Mesothelial cell of epicardium (in vitro differentiated cells): ENCODE measurements around the gene DOCK10. TPM values are rescaled to one million over a fixed set of nuclear protein-coding genes. Genes with fewer than 3 reads are reported as not detected.

Experiments
- DNase-seq, 2 experiments: peaks; one replicate each; pipeline ENCODE4 v3.0.0; 2021; ENCODE audit warnings: low spot score in 2 of 2; ENCODE audit not compliant: unreplicated experiment in 2 of 2
- H3K27ac Mint-ChIP-seq: 2 replicates; pipeline ENCODE4 v1.8.0; 2021; ENCODE audit warnings: mixed read lengths
- H3K27me3 Mint-ChIP-seq: 2 replicates; pipeline ENCODE4 v1.8.0; 2021; ENCODE audit warnings: low read depth, mixed read lengths
- H3K36me3 Mint-ChIP-seq: 2 replicates; pipeline ENCODE4 v1.8.0; 2021; ENCODE audit warnings: mixed read lengths
- H3K4me1 Mint-ChIP-seq: 2 replicates; pipeline ENCODE4 v1.8.0; 2021; ENCODE audit warnings: mixed read lengths
- H3K4me3 Mint-ChIP-seq: 2 replicates; pipeline ENCODE4 v1.8.0; 2021; ENCODE audit warnings: mild to moderate bottlenecking, moderate library complexity, mixed read lengths
- H3K9me3 Mint-ChIP-seq: 2 replicates; pipeline ENCODE4 v1.8.0; 2021; ENCODE audit warnings: mixed read lengths
- total RNA-seq: library from RNA; stranded (reverse); gene quantifications from 3 replicates; pipeline ENCODE4 v1.2.1, GENCODE V29; 2021
- TF ChIP-seq, protein P1 (sequence below): fragments of 200-600 bp; sonication (generic); IDR thresholded peaks from one replicate; pipeline ENCODE4 v1.5.0; 2021; ENCODE audit warnings: antibody characterized with exemption; ENCODE audit not compliant: unreplicated experiment

DOCK10 gene
- total RNA-seq, 1 donor from 2014 or later, result 2.4 TPM

DNA sequence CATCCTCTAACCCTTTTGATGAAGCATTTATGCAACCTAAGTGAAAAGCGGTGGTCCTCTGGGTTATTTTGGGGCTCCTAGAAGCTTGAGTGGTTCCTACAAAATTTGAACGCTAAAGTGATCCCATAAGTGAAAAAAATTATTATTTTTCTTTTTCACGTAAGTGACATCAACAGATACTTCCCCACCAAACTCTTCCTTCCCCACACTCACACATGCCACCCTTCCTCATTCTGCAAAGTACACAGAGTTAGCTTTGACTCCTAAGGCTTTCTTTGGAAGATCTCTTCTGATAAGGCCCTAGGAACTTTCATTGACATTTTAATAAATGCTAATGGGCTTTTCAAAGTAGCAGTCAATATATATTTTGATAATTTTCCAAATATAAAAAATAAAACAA, 109.7 kb downstream of the DOCK10 start:
- DNase-seq, result no peak

DNA sequence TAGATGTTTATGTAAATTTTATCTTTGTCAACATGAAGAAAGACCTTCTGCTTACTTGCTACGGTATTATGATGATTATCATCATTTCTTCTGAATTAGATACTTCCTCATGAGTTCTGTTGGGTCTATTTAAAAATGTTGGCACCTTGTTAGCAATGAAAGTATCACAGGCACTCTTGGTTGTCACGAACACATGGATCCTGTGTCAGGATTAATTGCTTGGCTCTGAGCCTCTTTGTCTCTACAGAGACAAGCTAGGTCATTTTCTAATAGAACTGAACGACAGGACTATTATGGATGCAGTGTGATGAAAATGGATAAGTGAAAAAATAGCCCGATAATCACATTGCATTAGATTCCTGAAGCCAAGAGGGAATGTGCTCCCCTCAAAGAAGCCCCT, 110.3 kb downstream of the DOCK10 start:
- H3K4me3 Mint-ChIP-seq, result no peak overlapping the region
- H3K4me1 Mint-ChIP-seq, result peaks cover 4% of the 10 kb centered on the region
- TF ChIP-seq, protein P1, sequence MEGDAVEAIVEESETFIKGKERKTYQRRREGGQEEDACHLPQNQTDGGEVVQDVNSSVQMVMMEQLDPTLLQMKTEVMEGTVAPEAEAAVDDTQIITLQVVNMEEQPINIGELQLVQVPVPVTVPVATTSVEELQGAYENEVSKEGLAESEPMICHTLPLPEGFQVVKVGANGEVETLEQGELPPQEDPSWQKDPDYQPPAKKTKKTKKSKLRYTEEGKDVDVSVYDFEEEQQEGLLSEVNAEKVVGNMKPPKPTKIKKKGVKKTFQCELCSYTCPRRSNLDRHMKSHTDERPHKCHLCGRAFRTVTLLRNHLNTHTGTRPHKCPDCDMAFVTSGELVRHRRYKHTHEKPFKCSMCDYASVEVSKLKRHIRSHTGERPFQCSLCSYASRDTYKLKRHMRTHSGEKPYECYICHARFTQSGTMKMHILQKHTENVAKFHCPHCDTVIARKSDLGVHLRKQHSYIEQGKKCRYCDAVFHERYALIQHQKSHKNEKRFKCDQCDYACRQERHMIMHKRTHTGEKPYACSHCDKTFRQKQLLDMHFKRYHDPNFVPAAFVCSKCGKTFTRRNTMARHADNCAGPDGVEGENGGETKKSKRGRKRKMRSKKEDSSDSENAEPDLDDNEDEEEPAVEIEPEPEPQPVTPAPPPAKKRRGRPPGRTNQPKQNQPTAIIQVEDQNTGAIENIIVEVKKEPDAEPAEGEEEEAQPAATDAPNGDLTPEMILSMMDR, result no peak
- H3K36me3 Mint-ChIP-seq, result no peaks in the 10 kb centered on the region
- no peaks in the 10 kb centered on the region for H3K9me3 Mint-ChIP-seq
- no peak for DNase-seq
- H3K27ac Mint-ChIP-seq, result no peak overlapping the region
- H3K27me3 Mint-ChIP-seq, result no peaks in the 10 kb centered on the region

More for the DNA sequence above, 109.7 kb downstream of the DOCK10 start:
- Mint-ChIP-seq H3K27me3 (no peaks in the 10 kb centered on the region), H3K27ac (no peak overlapping the region), H3K9me3 (no peaks in the 10 kb centered on the region), H3K36me3 (no peaks in the 10 kb centered on the region), H3K4me1 (peaks cover 4% of the 10 kb centered on the region), H3K4me3 (no peak overlapping the region)
- TF ChIP-seq, protein P1, result no peak

- no peak overlapping the region for H3K4me3 Mint-ChIP-seq
- no peak for DNase-seq
- H3K27ac Mint-ChIP-seq, result no peak overlapping the region
- no peaks in the 10 kb centered on the region for H3K36me3 Mint-ChIP-seq
- peaks cover 4% of the 10 kb centered on the region for H3K4me1 Mint-ChIP-seq
- H3K9me3 Mint-ChIP-seq, result no peaks in the 10 kb centered on the region
- TF ChIP-seq, protein P1, result no peak
- H3K27me3 Mint-ChIP-seq, result no peaks in the 10 kb centered on the region
Observed at GRCh38 chr2:224930990-224931389, 111.3 kb downstream of the DOCK10 start.

DNA sequence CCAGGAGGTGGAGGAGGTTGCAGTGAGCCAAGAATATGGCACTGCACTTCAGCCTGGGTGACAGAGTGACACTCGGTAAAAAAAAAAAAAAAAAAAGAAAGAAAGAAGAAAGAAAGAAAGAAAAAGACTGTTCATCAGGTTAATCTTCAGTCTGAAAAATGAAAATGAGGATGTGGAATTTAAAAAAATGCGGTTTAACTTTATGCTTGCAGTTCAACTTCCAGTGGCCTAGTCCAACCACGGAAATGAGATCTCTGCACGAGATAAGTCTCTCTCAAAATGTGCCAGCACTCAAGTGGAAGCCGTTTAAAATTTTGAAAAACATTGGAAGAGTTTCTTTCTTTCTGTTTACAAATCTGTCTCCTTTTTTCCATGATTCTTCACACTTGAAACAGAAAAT, 112.1 kb downstream of the DOCK10 start:
- no peak for DNase-seq
- H3K27ac Mint-ChIP-seq, result no peak overlapping the region
- H3K4me3 Mint-ChIP-seq, result no peak overlapping the region
- no peaks in the 10 kb centered on the region for H3K9me3 Mint-ChIP-seq
- H3K4me1 Mint-ChIP-seq, result peaks cover 4% of the 10 kb centered on the region
- TF ChIP-seq, protein P1, result no peak
- H3K36me3 Mint-ChIP-seq, result no peaks in the 10 kb centered on the region
- no peaks in the 10 kb centered on the region for H3K27me3 Mint-ChIP-seq

DNA sequence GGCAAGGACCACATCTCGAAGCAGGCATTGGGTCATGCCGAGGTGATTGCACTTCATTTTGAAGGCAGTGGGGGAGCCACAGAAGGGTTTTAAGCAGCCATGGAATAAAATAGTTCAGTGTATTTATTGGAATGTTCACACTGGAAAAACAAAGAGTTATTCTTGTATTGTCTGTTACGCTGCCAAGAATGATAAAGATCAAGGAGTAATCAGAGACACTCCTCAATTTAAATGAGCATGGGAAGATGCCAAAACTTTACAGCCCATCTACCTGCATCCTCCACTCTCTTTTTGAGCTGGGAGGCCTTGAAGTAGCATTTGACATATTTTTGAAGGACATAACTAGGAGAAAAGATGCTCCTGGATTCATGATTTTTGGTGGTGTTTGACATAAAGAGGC, 112.8 kb downstream of the DOCK10 start:
- no peak for DNase-seq
- Mint-ChIP-seq H3K4me1 (no peaks in the 10 kb centered on the region), H3K36me3 (no peaks in the 10 kb centered on the region), H3K27me3 (no peaks in the 10 kb centered on the region), H3K9me3 (no peaks in the 10 kb centered on the region), H3K27ac (no peak overlapping the region), H3K4me3 (no peak overlapping the region)
- TF ChIP-seq, protein P1, result no peak

DNA sequence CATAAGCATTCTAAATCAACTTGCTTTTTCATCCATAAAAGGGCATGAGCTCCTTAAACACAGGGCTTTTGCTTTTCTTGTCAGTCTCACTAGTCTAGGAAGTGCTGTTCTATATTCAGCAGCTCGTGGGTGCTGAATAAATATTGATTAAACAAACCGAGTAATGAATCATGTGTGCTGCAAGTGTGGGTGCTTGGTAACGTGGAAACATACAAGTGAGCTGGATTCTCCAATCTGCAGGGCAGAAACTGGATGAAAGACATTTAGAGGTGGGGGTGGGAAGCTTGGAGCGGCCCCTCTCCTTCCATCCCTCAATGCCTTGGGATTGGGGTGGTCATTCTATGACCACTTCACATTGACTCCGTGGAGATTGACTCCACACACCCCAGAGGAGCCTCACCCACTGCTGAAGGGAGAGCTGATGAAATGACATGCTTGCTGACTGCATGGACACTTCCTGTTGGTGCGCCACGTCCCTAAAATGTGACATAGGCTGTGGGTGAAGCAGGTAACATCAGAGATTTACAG, 114.6 kb downstream of the DOCK10 start:
- Mint-ChIP-seq H3K4me1 (no peaks in the 10 kb centered on the region), H3K27ac (no peak overlapping the region), H3K27me3 (no peaks in the 10 kb centered on the region), H3K36me3 (no peaks in the 10 kb centered on the region), H3K4me3 (no peak overlapping the region), H3K9me3 (no peaks in the 10 kb centered on the region)
- TF ChIP-seq, protein P1, result no peak
- DNase-seq, result no peak
